KMS-11 (cell line): ENCODE data around the gene ZNF140.

Source experiments
- H2AFZ ChIP-seq: fragments of 200-600 bp; sonication (generic); 2 replicates; pipeline ENCODE4 v1.6.1; 2016; ENCODE audit warnings: antibody characterized with exemption, mixed run types, low read depth
- H3K27ac ChIP-seq: fragments of 200-600 bp; sonication (generic); 2 replicates; pipeline ENCODE4 v1.6.1; 2016; ENCODE audit warnings: mild to moderate bottlenecking, mixed run types
- H3K27me3 ChIP-seq: fragments of 200-600 bp; sonication (generic); 2 replicates; pipeline ENCODE4 v1.6.1; 2017; ENCODE audit warnings: mild to moderate bottlenecking, low read depth, mixed run types, moderate library complexity; ENCODE audit not compliant: insufficient read depth
- H3K36me3 ChIP-seq: fragments of 200-600 bp; sonication (generic); 2 replicates; pipeline ENCODE4 v1.6.1; 2017; ENCODE audit warnings: mild to moderate bottlenecking, mixed run types; ENCODE audit not compliant: insufficient read depth
- H3K4me1 ChIP-seq: fragments of 200-600 bp; sonication (generic); 2 replicates; pipeline ENCODE4 v1.6.1; 2016; ENCODE audit warnings: mild to moderate bottlenecking, low read depth, mixed run types; ENCODE audit not compliant: poor library complexity, severe bottlenecking
- H3K4me2 ChIP-seq: fragments of 200-600 bp; sonication (generic); 2 replicates; pipeline ENCODE4 v1.7.0; 2016; ENCODE audit warnings: mild to moderate bottlenecking, mixed run types
- H3K4me3 ChIP-seq: fragments of 200-600 bp; sonication (generic); IDR thresholded peaks from 2 replicates; pipeline ENCODE4 v1.6.1; 2017; ENCODE audit warnings: low read depth, low read length, mixed read lengths; ENCODE audit not compliant: insufficient read depth
- H3K79me2 ChIP-seq: fragments of 200-600 bp; sonication (generic); 2 replicates; pipeline ENCODE4 v1.6.1; 2016; ENCODE audit warnings: low read depth, mixed run types; ENCODE audit not compliant: insufficient read depth
- H3K9ac ChIP-seq: fragments of 200-600 bp; sonication (generic); 2 replicates; pipeline ENCODE4 v1.6.1; 2016; ENCODE audit warnings: mild to moderate bottlenecking, mixed run types
- H4K20me1 ChIP-seq: fragments of 200-600 bp; sonication (generic); 2 replicates; pipeline ENCODE4 v1.6.1; 2016; ENCODE audit warnings: mild to moderate bottlenecking, mixed run types; ENCODE audit not compliant: insufficient read depth
- TF ChIP-seq, protein P1 (sequence below): fragments of 200-600 bp; sonication (generic); conservative IDR thresholded peaks from 2 replicates; pipeline ENCODE4 v1.6.1; 2017; ENCODE audit warnings: low read depth, mild to moderate bottlenecking, antibody characterized with exemption, low read length, moderate library complexity, mixed read lengths

Gene ZNF140

DNA sequence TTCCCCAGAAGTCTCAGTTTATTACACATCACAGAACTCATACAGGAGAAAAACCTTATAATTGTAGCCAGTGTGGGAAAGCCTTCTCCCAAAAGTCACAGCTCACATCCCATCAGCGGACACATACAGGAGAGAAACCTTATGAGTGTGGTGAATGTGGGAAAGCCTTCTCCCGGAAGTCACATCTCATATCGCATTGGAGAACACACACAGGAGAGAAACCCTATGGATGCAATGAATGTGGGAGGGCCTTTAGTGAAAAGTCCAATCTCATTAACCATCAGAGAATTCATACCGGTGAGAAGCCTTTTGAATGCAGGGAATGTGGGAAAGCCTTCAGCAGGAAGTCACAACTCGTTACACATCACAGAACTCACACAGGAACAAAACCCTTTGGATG is 23.3 kb upstream of the ZNF140 start:
- Histone ChIP-seq H3K9ac (no peak overlapping the region), H3K36me3 (no peaks in the 10 kb centered on the region), H3K4me1 (no peaks in the 10 kb centered on the region), H3K79me2 (no peaks in the 10 kb centered on the region), H3K27ac (no peak overlapping the region), H4K20me1 (no peaks in the 10 kb centered on the region), H3K4me3 (no peak overlapping the region), H3K27me3 (no peaks in the 10 kb centered on the region), H3K4me2 (no peak overlapping the region), H2AFZ (no peak overlapping the region)
- TF ChIP-seq, protein P1, sequence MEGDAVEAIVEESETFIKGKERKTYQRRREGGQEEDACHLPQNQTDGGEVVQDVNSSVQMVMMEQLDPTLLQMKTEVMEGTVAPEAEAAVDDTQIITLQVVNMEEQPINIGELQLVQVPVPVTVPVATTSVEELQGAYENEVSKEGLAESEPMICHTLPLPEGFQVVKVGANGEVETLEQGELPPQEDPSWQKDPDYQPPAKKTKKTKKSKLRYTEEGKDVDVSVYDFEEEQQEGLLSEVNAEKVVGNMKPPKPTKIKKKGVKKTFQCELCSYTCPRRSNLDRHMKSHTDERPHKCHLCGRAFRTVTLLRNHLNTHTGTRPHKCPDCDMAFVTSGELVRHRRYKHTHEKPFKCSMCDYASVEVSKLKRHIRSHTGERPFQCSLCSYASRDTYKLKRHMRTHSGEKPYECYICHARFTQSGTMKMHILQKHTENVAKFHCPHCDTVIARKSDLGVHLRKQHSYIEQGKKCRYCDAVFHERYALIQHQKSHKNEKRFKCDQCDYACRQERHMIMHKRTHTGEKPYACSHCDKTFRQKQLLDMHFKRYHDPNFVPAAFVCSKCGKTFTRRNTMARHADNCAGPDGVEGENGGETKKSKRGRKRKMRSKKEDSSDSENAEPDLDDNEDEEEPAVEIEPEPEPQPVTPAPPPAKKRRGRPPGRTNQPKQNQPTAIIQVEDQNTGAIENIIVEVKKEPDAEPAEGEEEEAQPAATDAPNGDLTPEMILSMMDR, result no peak

DNA sequence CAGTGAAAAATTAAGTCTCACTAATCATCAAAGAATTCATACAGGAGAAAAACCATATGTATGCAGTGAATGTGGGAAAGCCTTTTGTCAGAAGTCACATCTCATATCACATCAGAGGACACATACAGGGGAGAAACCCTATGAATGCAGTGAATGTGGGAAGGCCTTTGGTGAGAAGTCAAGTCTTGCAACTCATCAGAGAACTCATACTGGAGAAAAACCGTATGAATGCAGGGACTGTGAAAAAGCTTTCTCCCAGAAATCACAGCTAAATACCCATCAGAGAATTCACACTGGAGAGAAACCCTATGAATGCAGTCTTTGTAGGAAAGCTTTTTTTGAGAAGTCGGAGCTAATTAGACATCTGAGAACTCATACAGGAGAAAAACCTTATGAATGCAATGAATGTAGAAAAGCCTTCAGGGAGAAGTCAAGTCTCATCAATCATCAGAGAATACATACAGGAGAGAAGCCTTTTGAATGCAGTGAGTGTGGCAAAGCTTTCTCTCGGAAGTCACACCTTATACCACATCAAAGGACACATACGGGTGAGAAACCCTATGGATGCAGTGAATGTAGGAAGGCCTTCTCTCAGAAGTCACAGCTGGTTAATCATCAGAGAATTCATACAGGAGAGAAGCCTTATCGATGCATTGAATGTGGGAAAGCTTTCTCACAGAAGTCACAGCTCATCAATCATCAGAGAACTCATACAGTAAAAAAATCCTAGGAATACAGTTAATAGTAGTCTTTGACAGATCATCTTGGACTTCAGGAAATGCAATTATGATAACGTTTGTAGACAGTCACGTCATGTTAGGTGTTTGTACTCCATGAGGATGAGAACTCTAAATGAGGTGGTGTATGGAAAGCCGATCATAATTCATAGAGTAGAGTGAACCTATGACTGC is 22.3 kb upstream of the ZNF140 start:
- TF ChIP-seq, protein P1, result no peak
- Histone ChIP-seq H3K9ac (no peak overlapping the region), H3K4me1 (no peaks in the 10 kb centered on the region), H3K4me3 (no peak overlapping the region), H4K20me1 (no peaks in the 10 kb centered on the region), H3K27ac (no peak overlapping the region), H3K4me2 (no peak overlapping the region), H3K36me3 (no peaks in the 10 kb centered on the region), H3K27me3 (no peaks in the 10 kb centered on the region), H2AFZ (no peak overlapping the region), H3K79me2 (no peaks in the 10 kb centered on the region)

- Histone ChIP-seq H3K4me2 (no peak overlapping the region), H3K27ac (no peak overlapping the region), H3K9ac (no peak overlapping the region), H3K4me3 (no peak overlapping the region), H4K20me1 (no peaks in the 10 kb centered on the region), H3K79me2 (no peaks in the 10 kb centered on the region), H3K4me1 (no peaks in the 10 kb centered on the region), H3K27me3 (no peaks in the 10 kb centered on the region), H2AFZ (no peak overlapping the region), H3K36me3 (no peaks in the 10 kb centered on the region)
- TF ChIP-seq, protein P1, result no peak
Measured at GRCh38 chr12:133061954-133062353, 18.8 kb upstream of the ZNF140 start.

DNA sequence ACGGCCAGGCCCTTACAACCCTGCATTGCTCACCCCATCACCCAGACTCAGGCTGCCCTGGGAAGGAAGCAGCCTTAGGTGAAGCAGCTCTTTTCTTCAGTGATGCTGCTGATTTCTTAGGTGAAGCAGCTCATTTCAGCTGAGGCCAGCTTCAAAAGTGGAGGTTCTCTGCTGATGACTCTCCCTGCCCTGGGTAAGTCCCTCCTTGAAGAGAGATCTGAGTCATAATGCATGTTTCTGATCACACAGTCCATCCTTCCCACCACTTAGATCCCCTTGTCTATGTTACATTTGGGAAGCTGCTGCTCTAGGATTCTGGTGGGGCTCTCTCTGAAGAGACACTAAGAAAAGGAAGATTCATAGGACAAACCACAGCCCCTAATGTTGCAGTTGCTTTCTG is 17.2 kb upstream of the ZNF140 start:
- H4K20me1 ChIP-seq, result no peaks in the 10 kb centered on the region
- no peak overlapping the region for H3K4me3 ChIP-seq
- H3K4me2 ChIP-seq, result no peak overlapping the region
- no peaks in the 10 kb centered on the region for H3K4me1 ChIP-seq
- no peak overlapping the region for H2AFZ ChIP-seq
- no peaks in the 10 kb centered on the region for H3K27me3 ChIP-seq
- no peak overlapping the region for H3K9ac ChIP-seq
- no peak overlapping the region for H3K27ac ChIP-seq
- TF ChIP-seq, protein P1, result no peak
- H3K79me2 ChIP-seq, result no peaks in the 10 kb centered on the region
- no peaks in the 10 kb centered on the region for H3K36me3 ChIP-seq
